ENCODE measurements around the gene RPL31. TPM values are rescaled to one million over a fixed set of nuclear protein-coding genes. Genes with fewer than 3 reads are reported as not detected.

Gene RPL31
- polyA plus RNA-seq, 1 of the 3 experiments (the other 2 are of a cell fraction), result 4,488 TPM

GRCh38 chr2:101036562-101036961, 34.5 kb downstream of the RPL31 start:
- DNase-seq, result peak; percentile 62
- Histone ChIP-seq H3K27ac (ENCODE audit: low read depth in 2 of 2, low read length in 1 of 2) (no peak overlapping the region), H3K36me3 (replicated peaks in 1 of 2; ENCODE audit: control insufficient read depth in 1 of 2, insufficient read depth in 2 of 2, low read length in 1 of 2) (peaks cover 0 to 4% of the 10 kb centered on the region in 2 experiments), H3K9me2 (no peaks in the 10 kb centered on the region), H3F3A (replicated peaks; ENCODE audit: insufficient read depth) (no peaks in the 10 kb centered on the region), H3K27me3 (ENCODE audit: insufficient read depth) (no peaks in the 10 kb centered on the region), H4K20me1 (ENCODE audit: insufficient read depth) (no peaks in the 10 kb centered on the region), H2AFZ (ENCODE audit: low read depth) (no peak overlapping the region), H3K4me2 (no peak overlapping the region), H3K9me3 (no peaks in the 10 kb centered on the region), H3K4me3 (ENCODE audit: low read depth in 2 of 2, low read length in 1 of 2) (no peak overlapping the region), H3K9ac (no peak overlapping the region), H3K4me1 (ENCODE audit: control insufficient read depth in 1 of 2, insufficient read depth in 2 of 2, low read depth in 1 of 2, low read length in 1 of 2) (peaks cover 0 to 15% of the 10 kb centered on the region in 2 experiments; a peak in 2 of 4 replicates), H3K79me2 (ENCODE audit: insufficient read depth) (no peaks in the 10 kb centered on the region)
- ChIA-PET CTCF (interaction anchor here (0.6 to 4.7 kb wide), 40 partner anchors 8 to 217 kb away, joined by 3 to 99 read pairs (median 6); partner anchors contain the start of gene TBC1D8), POLR2A (interaction anchor here (1.6 kb wide), 1 partner anchor 114 kb away, joined by 4 read pairs; no protein-coding TSS in a partner anchor)
- no peak for TF ChIP-seq TAF1 (IDR thresholded peaks at IDR 0.05; ENCODE audit: borderline replicate concordance, low read depth, low read length)
- no peak for TF ChIP-seq YY1 (IDR thresholded peaks at IDR 0.05; ENCODE audit: low read depth)
- peak; percentile 69 for TF ChIP-seq CTCF (IDR thresholded peaks at IDR 0.05)
- TF ChIP-seq ELF1 (IDR thresholded peaks at IDR 0.05), result no peak
- peak; percentile 79 for TF ChIP-seq RAD21 (IDR thresholded peaks at IDR 0.05; ENCODE audit: low read length)
- no peak for TF ChIP-seq MXI1 (IDR thresholded peaks at IDR 0.05; ENCODE audit: low read depth, low read length)
- peak; percentile 74 for TF ChIP-seq TCF12 (IDR thresholded peaks at IDR 0.05)
- TF ChIP-seq RCOR1 (IDR thresholded peaks at IDR 0.05; ENCODE audit: low read length), result no peak
- no peak for TF ChIP-seq ZBTB33 (IDR thresholded peaks at IDR 0.05; ENCODE audit: borderline replicate concordance, low read depth)
- no peak for TF ChIP-seq NRF1 (IDR thresholded peaks at IDR 0.05; ENCODE audit: low read depth, low read length)
- TF ChIP-seq REST (IDR thresholded peaks at IDR 0.05; ENCODE audit: low read depth, low read length), result no peak
- no peak for TF ChIP-seq FOXJ3 (CRISPR knock-in tag; IDR thresholded peaks at IDR 0.05)
- no peak for TF ChIP-seq USF2 (IDR thresholded peaks at IDR 0.05; ENCODE audit: borderline replicate concordance, low read depth, low read length)
- no peak for TF ChIP-seq RFX5 (IDR thresholded peaks at IDR 0.05; ENCODE audit: low read length)
- no peak for TF ChIP-seq USF1 (IDR thresholded peaks at IDR 0.05; ENCODE audit: borderline replicate concordance, low read depth)
- TF ChIP-seq FOSL2 (IDR thresholded peaks at IDR 0.05; ENCODE audit: borderline replicate concordance, low read depth), result no peak
- TF ChIP-seq FOXM1 (IDR thresholded peaks at IDR 0.05; ENCODE audit: low read depth), result no peak
- no peak for TF ChIP-seq MAX (IDR thresholded peaks at IDR 0.05; ENCODE audit: low read depth)
- no peak for TF ChIP-seq MEF2A (IDR thresholded peaks at IDR 0.05; ENCODE audit: borderline replicate concordance, low read depth)
- TF ChIP-seq GABPA (IDR thresholded peaks at IDR 0.05; ENCODE audit: low read depth), result no peak
- TF ChIP-seq SMC3 (IDR thresholded peaks at IDR 0.05; ENCODE audit: low read depth, low read length), result peak; percentile 60
- no peak for TF ChIP-seq IRF3 (IDR thresholded peaks at IDR 0.05; ENCODE audit: low read depth, low read length)
- 46% methylated on average over 2 of the region's 2 CpGs for WGBS (ENCODE audit: low lambda C conversion rate)

Measured in SK-N-SH (cell line).